Activated CD4-positive, CD25-positive, alpha-beta regulatory T cell treated with anti-CD3 and anti-CD28 coated beads, Interleukin-2, amount 50 U/mL, for 16 hours (primary cell): ENCODE results near the gene RGMA.
"Not testable (repeated sequence)": the region's sequence is repeated elsewhere in the genome, so short reads cannot be mapped to it uniquely, and the experiment has no call there.

Experiments used
- DNase-seq: peaks from one replicate; pipeline ENCODE4 v3.0.0-alpha.2; 2020; ENCODE audit warnings: low read depth, low spot score

RGMA gene

GRCh38 chr15:93066834-93067648, 22.0 kb downstream of the RGMA start:
- DNase-seq, result no peak

- no peak for DNase-seq
These were observed 22.8 kb downstream of the RGMA start for GRCh38 chr15:93066224-93066681.

DNA sequence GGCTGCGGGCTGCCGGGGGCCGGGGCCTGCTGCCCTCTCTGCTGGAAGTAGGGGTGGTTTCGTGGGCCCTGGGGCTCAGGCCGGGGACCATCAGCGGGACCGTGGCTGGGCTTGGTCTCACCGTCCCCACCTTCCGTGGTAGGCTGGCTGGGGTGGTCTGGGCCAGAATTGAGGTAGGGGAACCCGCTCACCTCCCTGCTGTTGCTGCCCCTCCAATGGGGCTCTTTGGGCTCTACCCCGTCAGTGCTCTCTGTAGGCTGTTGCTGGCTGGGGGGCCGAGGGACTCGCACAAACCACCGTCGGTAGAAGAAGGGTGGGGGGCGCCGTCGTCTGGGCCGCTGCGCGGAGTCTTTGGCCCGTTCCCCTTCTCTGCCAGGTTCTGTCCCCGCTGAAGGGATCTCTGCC, 23.4 kb downstream of the RGMA start:
- no peak for DNase-seq

DNA sequence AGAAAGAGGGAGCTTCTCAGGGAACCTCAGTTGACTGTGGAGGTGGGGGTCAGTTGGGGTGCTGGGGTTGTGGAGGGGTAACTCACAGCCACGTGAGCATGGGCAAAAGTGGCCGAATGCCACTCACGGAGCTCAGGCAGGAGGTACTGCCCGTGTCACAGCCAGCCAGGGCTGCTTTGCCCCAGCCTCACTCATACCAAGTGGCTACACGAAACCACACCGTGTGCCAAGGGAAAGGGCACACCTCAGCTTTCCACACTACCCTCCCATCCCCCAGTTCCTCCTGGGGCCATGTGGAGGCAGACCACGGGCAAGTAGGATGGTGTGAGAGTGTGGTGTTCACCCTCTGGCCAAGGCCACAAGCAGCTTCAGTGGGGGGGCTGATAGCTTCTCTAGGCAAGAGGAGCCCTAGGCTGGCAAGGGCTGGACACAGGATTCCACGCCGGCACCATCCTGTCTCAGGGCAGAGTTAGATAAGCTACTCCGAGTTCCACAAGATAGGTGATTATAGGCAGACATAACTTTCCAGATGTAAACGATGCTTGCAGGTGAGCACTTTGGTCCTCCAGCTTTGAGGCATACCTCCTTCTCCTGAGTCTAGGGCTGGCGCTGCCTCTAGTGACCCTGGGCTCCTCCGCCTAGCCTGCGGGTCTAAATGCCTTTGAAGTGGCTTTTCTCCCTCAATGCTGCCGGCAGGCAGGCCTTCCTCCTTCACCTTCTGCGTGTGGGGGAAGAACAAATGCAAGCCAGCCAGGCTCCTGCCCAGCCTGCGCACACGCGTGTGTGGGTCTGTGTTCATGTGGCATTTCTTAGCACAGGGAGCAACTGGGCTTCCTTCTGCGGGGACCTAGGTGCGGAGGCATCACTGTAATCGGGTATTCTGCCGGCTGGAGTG, 25.0 kb downstream of the RGMA start:
- DNase-seq, result no peak

DNA sequence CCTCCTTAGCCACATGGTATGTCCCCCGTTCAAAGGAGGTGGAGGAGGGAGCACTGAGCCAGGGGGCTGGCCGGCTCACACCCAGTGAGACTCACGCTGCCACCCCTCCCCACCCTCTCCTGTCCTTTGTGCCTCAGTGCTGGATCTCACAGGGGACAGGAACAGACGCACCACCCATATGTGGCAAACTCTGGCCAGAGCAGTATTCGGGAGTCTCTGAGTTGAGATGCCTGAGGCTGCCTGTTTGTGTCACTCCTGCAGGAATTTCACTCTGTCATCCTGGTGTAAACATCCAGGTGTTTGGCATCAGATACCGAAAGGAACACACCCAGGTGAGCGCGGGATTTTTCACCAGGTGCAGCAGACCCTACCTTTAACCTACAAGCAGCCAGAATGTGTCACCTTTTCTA, 25.7 kb downstream of the RGMA start:
- no peak for DNase-seq

GRCh38 chr15:93062628-93063261, 26.3 kb downstream of the RGMA start:
- not testable (repeated sequence) for DNase-seq

DNA sequence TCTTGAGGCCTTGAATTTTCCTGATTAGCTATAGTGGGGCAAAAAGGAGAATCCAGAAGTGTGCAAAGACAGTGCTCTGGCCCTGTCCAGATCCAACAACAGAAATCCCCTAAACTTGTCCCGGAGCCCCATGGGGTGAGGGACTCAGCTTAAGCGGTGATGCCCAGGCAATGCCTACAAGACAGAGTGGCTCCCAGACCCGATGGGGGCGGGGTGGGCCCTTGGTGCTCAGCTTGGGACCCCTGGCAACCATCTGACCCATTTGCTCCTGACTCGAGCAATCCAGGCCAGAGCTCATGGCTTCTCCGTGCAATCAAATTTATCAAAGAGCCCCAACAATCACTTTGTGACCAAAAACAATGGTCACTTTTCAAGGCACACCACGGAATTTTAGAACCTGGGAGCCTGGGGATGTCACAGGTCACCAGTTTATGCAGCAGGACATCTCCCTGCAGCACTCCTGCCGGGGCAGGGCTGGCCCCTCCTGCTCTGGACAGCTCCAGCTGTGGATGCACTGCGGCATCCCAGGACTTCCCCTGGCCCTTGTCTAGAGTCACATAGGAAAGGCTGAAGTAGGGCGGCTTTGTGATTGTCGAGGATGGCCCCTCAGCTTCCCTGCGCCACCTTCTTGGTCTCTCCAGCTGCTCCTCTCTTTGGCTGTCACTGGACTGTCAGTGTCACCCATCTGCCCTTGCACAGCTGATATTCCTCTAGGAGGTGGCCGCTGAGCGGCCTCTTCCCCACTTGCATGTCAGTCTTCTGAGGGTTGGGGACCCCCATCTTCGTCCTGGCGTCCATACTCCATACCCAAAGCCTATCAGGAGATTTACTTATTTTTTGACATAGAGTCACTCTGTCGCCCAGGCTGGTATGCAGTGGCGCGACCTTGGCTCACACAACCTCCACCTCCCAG, 28.4 kb downstream of the RGMA start:
- no peak for DNase-seq

DNA sequence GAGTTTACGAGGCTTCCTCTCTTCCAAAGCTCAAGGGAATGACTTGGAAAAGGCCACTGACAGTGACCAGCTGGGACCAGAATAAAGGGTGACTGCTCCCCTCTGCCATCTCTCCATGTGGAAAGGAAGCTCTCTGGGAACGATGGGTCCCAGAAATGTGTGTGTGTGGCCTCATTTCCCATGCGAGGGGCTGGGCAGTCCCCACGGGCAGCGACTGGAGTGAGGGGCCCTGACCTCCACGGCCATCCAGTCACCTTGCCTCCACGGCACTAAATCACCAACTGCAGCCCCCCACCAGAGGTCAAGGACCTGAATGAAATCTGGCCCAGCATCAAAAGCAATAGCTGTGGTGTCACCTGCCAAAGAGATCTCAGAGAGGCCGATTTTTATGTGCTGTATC, 29.6 kb downstream of the RGMA start:
- no peak for DNase-seq

GRCh38 chr15:93058904-93059427, 30.0 kb downstream of the RGMA start:
- DNase-seq, result no peak

DNA sequence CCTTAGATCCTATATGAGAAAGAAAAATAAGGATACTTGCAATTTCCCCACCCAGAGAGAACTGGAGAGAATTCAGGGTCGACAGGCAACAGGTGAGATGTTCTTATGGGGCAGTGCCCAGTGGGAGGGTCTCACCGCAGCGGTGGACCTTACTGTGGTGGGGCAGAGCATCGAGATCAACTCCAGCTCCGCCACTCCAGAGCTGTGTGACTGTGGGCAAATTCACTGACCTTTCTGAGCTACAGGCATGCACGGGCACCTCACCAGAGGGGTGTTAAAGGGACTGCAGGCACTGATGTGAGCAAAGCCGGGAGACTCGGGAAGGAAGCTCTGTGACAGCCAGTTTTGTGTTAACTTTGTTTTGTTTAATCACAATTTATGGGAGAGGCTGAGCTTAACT, 30.9 kb downstream of the RGMA start:
- DNase-seq, result no peak

DNA sequence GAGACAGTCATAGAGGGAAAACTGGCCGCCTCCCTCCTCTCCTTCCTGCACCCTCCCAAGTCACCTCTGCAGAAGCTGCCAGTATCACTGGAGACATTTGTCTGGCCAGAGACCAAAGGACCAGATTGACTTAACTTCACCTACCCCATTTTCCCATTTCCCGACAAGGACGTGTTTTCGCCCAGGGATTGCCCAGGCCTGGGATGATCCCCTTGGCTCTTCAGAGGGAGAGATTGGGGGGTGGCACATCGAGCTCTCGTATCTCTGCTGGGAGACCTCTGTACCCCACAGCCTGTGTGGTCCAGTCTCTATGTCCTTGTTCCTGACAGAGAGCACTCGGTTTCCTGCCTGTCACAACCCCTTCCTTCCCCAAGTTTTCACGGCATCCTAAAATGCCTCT, 31.4 kb downstream of the RGMA start:
- no peak for DNase-seq

DNA sequence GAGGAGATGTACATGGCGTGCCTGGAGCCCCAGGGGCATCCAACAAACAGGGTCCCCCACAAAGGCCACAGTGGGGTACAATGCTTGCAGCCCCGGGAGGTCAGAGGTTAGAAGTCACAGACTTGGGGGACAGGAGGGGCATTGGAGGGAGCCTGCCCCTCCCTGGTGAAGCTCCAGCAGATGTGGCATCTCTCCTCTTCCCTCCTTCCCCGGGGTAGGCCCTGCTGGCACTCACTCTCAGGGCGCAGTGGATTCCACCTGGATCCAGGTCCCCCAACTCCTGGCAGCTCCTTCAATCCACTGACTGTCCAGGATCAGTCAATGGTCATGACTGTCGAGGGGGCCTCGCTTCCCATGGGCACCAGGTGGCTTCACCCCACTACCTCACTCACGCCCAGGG, 32.2 kb downstream of the RGMA start:
- DNase-seq, result no peak

- DNase-seq, result no peak
These were observed 33.8 kb downstream of the RGMA start for GRCh38 chr15:93055211-93055610.

- DNase-seq, result no peak
These were observed 36.7 kb downstream of the RGMA start for GRCh38 chr15:93052090-93052879.

DNA sequence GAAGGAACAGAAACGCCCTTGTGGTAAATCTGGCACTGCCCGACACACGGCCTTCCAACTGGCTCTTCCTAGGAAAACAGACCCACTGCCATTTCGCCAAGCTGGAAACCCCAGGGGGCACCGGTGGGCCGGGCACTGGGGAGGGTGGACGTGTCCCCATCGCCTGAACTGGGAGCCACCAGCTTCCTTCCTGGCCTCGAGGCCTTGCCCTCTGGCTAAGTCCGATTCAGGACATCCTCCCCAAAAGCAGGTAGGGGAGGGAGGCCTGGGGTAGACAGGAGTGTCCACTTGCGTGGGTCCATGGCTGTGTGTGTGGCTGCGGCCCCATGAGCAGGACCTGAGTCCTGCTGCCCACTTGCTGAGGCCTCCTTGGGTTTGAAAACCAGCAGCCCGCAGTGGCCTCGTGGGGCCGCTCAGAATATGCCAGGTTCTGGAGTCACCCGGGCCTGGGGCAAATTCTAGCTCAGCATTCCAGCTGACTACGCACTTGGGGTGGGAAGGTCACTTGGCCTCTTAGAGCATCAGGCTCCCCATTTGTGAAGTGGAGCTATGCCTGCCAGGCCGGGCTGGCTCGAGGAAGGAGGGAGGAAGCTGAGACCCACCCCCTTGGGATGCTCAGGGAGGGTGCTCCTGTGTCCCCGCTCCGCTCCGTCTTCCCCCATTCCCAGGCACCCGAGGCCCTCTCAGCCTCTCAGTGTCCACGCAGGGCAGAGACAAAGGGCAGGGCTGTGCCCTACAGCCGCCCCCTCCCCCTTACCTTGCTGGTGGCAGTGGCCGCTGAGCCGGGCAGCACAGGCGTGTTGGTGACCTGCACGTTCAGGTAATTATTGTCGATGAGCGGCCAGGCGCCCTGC, 37.5 kb downstream of the RGMA start:
- DNase-seq, result no peak

GRCh38 chr15:93050648-93051047, 38.4 kb downstream of the RGMA start:
- no peak for DNase-seq

- no peak for DNase-seq
These were observed 39.0 kb downstream of the RGMA start for GRCh38 chr15:93049914-93050578.

GRCh38 chr15:93049233-93049632, 39.8 kb downstream of the RGMA start:
- no peak for DNase-seq

- no peak for DNase-seq
These were observed 40.3 kb downstream of the RGMA start for GRCh38 chr15:93048759-93049161.
